ENCODE data around the gene MLKL.

Gene MLKL

DNA sequence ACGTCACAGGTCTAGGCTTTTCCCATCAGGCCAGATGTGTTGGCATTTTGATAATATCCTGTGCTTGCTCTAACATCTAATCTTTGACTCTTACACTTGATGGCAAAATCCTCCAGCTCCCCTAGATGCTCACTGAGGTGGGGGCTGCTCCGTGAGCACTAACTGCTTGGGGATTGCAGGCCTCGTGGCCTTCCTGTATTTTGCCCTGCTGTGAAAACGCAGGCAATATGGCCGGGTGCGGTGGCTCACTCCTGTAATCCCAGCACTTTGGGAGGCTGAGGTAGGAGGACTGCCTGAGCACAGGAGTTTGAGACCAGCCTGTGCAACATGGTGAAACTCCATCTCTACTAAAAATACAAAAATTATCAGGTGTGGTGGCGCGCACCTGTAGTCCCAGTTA, 9.7 kb upstream of the MLKL start:
- Histone ChIP-seq H4K20me1 (ENCODE audit: insufficient read depth, low read length) (no peaks in the 10 kb centered on the region), H3K27ac (ENCODE audit: low read depth, low read length, poor library complexity, severe bottlenecking) (no peak overlapping the region), H3F3A (ENCODE audit: insufficient read depth, low read length) (no peaks in the 10 kb centered on the region), H3K9me2 (ENCODE audit: low read depth, low read length) (no peaks in the 10 kb centered on the region), H3K4me2 (ENCODE audit: low read length) (no peak overlapping the region), H3K27me3 (ENCODE audit: insufficient read depth, low read length) (no peaks in the 10 kb centered on the region; the same call in none of the 2 replicates), H3K36me3 (ENCODE audit: insufficient read depth, low read length) (no peaks in the 10 kb centered on the region), H3K9ac (ENCODE audit: low read length) (no peak overlapping the region), H3K4me3 (ENCODE audit: low read depth, low read length, poor library complexity, severe bottlenecking) (no peak overlapping the region), H3K79me2 (ENCODE audit: insufficient read depth, low read length) (no peaks in the 10 kb centered on the region), H2AFZ (ENCODE audit: low read length) (no peak overlapping the region), H3K4me1 (ENCODE audit: insufficient read depth, low read length, severe bottlenecking) (no peaks in the 10 kb centered on the region), H3K9me3 (ENCODE audit: low read length) (no peaks in the 10 kb centered on the region)
- TF ChIP-seq CTCF (IDR thresholded peaks at IDR 0.05; ENCODE audit: low read length) (no peak), EZH2 (IDR thresholded peaks at IDR 0.05; ENCODE audit: borderline replicate concordance, low read length) (no peak)

DNA sequence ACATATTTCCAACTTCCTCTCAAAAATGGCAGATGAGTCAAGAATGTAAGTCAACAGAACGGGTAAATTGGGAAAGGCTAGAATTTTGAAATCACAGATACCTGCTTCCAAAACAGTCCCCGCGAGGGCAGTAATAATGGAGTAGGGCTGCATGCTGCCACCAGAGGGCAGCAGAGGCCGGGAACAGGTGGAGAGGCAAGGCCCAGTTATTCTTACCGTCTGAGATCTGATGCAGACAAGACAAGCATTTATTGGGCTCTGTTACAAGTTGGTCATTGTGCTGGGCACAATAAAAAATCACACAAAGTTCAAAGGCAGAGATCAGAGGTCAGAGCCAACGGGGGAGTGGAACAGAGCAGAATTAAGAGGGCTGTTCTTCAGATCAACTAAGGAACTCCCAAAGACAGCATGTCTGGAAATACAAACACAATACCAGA, 8.8 kb upstream of the MLKL start:
- no peaks in the 10 kb centered on the region for H3K79me2 ChIP-seq (ENCODE audit: insufficient read depth, low read length)
- no peak overlapping the region for H3K4me3 ChIP-seq (ENCODE audit: low read depth, low read length, poor library complexity, severe bottlenecking)
- no peak for TF ChIP-seq EZH2 (IDR thresholded peaks at IDR 0.05; ENCODE audit: borderline replicate concordance, low read length)
- peak; percentile 92 for TF ChIP-seq CTCF (IDR thresholded peaks at IDR 0.05; ENCODE audit: low read length)
- H3K4me2 ChIP-seq (ENCODE audit: low read length), result no peak overlapping the region
- no peaks in the 10 kb centered on the region; the same call in none of the 2 replicates for H3K27me3 ChIP-seq (ENCODE audit: insufficient read depth, low read length)
- no peaks in the 10 kb centered on the region for H3K9me2 ChIP-seq (ENCODE audit: low read depth, low read length)
- H2AFZ ChIP-seq (ENCODE audit: low read length), result no peak overlapping the region
- H3K27ac ChIP-seq (ENCODE audit: low read depth, low read length, poor library complexity, severe bottlenecking), result no peak overlapping the region
- H3K9me3 ChIP-seq (ENCODE audit: low read length), result no peaks in the 10 kb centered on the region
- H3F3A ChIP-seq (ENCODE audit: insufficient read depth, low read length), result no peaks in the 10 kb centered on the region
- no peaks in the 10 kb centered on the region for H3K36me3 ChIP-seq (ENCODE audit: insufficient read depth, low read length)
- no peaks in the 10 kb centered on the region for H3K4me1 ChIP-seq (ENCODE audit: insufficient read depth, low read length, severe bottlenecking)
- no peak overlapping the region for H3K9ac ChIP-seq (ENCODE audit: low read length)
- no peaks in the 10 kb centered on the region for H4K20me1 ChIP-seq (ENCODE audit: insufficient read depth, low read length)

GRCh38 chr16:74700116-74700437, 585 bp downstream of the MLKL start:
- TF ChIP-seq CTCF (IDR thresholded peaks at IDR 0.05; ENCODE audit: low read length) (no peak), EZH2 (IDR thresholded peaks at IDR 0.05; ENCODE audit: borderline replicate concordance, low read length) (no peak)
- Histone ChIP-seq H3K4me1 (ENCODE audit: insufficient read depth, low read length, severe bottlenecking) (peaks cover 27% of the 10 kb centered on the region), H2AFZ (ENCODE audit: low read length) (no peak overlapping the region), H3K4me2 (ENCODE audit: low read length) (peak overlapping the region; percentile 93), H3K79me2 (ENCODE audit: insufficient read depth, low read length) (no peaks in the 10 kb centered on the region), H3K27me3 (ENCODE audit: insufficient read depth, low read length) (no peaks in the 10 kb centered on the region), H3K9me2 (ENCODE audit: low read depth, low read length) (no peaks in the 10 kb centered on the region), H3K9me3 (ENCODE audit: low read length) (no peaks in the 10 kb centered on the region), H3F3A (ENCODE audit: insufficient read depth, low read length) (no peaks in the 10 kb centered on the region), H3K27ac (ENCODE audit: low read depth, low read length, poor library complexity, severe bottlenecking) (no peak overlapping the region), H4K20me1 (ENCODE audit: insufficient read depth, low read length) (no peaks in the 10 kb centered on the region), H3K36me3 (ENCODE audit: insufficient read depth, low read length) (no peaks in the 10 kb centered on the region), H3K4me3 (ENCODE audit: low read depth, low read length, poor library complexity, severe bottlenecking) (peak overlapping the region; percentile 54), H3K9ac (ENCODE audit: low read length) (peak overlapping the region; percentile 37; the same call in 1 of the 2 replicates)

All from OCI-LY1 (cell line).